Ishikawa (cell line): ENCODE results near the gene TMPRSS12.

Experiments used
- CEBPB ChIP-seq: IDR thresholded peaks from 2 replicates; pipeline ENCODE4 v1.6.1; 2012
- CREB1 ChIP-seq: IDR thresholded peaks from 2 replicates; pipeline ENCODE4 v1.6.1; 2012; ENCODE audit warnings: low read depth
- EGR1 ChIP-seq: IDR thresholded peaks from 2 replicates; pipeline ENCODE4 v1.6.1; 2012
- EP300 ChIP-seq: IDR thresholded peaks from 2 replicates; pipeline ENCODE4 v1.6.1; 2012; ENCODE audit warnings: borderline replicate concordance
- FOXM1 ChIP-seq: IDR thresholded peaks from 2 replicates; pipeline ENCODE4 v1.6.1; 2012; ENCODE audit warnings: low read depth, borderline replicate concordance
- MAX ChIP-seq: IDR thresholded peaks from 2 replicates; pipeline ENCODE4 v1.6.1; 2012
- NFIC ChIP-seq: IDR thresholded peaks from 2 replicates; pipeline ENCODE4 v1.6.1; 2012
- RAD21 ChIP-seq: IDR thresholded peaks from 2 replicates; pipeline ENCODE4 v1.6.1; 2012; ENCODE audit warnings: low read depth
- REST ChIP-seq: IDR thresholded peaks from 2 replicates; pipeline ENCODE4 v1.6.1; 2012; ENCODE audit warnings: low read depth, mild to moderate bottlenecking
- TAF1 ChIP-seq: IDR thresholded peaks from 2 replicates; pipeline ENCODE4 v1.6.1; 2012; ENCODE audit warnings: low read depth, mild to moderate bottlenecking
- TCF12 ChIP-seq: IDR thresholded peaks from 2 replicates; pipeline ENCODE4 v1.6.1; 2012; ENCODE audit warnings: low read depth
- TEAD4 ChIP-seq: IDR thresholded peaks from 2 replicates; pipeline ENCODE4 v1.6.1; 2012
- USF1 ChIP-seq: IDR thresholded peaks from 2 replicates; pipeline ENCODE4 v1.6.1; 2012
- YY1 ChIP-seq: IDR thresholded peaks from 2 replicates; pipeline ENCODE4 v1.6.1; 2012; ENCODE audit warnings: low read depth
- ZBTB7A ChIP-seq: IDR thresholded peaks from 2 replicates; pipeline ENCODE4 v1.6.1; 2012; ENCODE audit warnings: low read depth

Gene TMPRSS12

GRCh38 chr12:50841716-50842531, 802 bp upstream of the TMPRSS12 start:
- TF ChIP-seq EP300 (no peak), TAF1 (no peak), REST (no peak), ZBTB7A (no peak), MAX (no peak), TCF12 (no peak), NFIC (no peak), USF1 (no peak), CREB1 (no peak), CEBPB (no peak), FOXM1 (no peak), TEAD4 (no peak), YY1 (no peak), RAD21 (no peak), EGR1 (no peak)

GRCh38 chr12:50845021-50845647, 2.4 kb downstream of the TMPRSS12 start:
- TF ChIP-seq EGR1 (no peak), YY1 (no peak), TAF1 (no peak), TEAD4 (no peak), EP300 (no peak), USF1 (no peak), FOXM1 (no peak), NFIC (no peak), REST (no peak), CEBPB (no peak), ZBTB7A (no peak), TCF12 (no peak), CREB1 (no peak), RAD21 (no peak), MAX (no peak)

GRCh38 chr12:50848963-50849362, 6.2 kb downstream of the TMPRSS12 start:
- TF ChIP-seq EP300 (no peak), USF1 (no peak), TCF12 (no peak), EGR1 (no peak), YY1 (no peak), ZBTB7A (no peak), RAD21 (no peak), CEBPB (no peak), CREB1 (no peak), FOXM1 (no peak), TAF1 (no peak), TEAD4 (no peak), MAX (no peak), NFIC (no peak), REST (no peak)
